ENCODE results near the gene FGFR3.

The FGFR3 gene

DNA sequence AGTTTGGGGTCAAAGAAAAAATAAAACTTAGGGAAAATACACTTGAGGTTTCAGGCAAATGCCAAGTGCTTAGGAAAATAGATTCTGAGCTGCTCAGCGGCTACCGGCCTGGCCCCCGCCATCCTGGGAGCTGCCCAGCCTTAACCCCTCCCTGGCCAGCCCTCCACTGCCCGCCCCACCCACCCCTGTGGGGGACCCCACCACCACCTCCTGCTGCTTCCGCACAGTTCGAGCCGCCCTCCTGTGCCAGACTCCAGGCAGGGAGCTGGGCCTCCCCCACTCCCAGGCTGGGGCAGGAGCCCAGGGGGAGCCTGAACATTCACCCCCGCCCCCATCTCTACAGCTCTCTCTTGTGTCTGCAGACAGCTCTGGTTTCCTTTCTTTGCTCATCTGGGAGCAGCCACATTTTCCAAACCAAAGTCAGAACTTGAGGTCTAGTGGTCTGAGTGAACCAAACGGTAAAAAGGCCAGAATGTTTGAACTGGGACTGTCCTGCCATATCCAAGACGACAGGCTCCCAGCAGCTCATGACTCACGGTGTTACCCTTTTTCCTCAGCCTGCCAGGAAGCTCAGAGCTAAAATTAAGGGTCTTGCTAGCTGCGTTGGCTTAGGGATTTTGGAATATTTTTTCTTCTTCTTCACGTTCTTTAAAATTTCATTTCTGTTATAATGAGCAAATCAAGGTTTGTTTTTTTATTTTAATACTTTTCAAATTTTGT lies 4.7 kb upstream of the FGFR3 start:
- no peak for DNase-seq (ENCODE audit: low read depth)

DNA sequence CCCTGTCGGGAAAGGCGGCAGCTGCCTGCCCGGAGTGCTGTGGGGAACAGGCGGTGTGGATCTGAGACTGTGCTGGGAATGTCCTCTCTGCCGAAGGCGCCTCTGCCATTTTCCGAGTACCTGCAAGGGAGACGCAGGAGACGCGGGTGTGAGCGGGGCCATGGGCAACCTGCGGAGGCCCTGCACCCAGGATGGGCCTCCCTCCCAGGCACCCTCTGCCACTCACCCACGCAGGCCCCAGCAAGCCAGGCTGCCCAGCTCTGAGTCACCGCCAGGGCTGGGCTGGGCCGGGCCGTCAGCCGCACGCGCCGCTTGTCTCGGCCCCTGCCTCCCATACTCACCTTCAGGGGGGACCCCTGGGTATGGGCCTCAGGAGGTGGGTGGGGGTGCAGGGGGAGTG lies 3.5 kb upstream of the FGFR3 start:
- DNase-seq (ENCODE audit: low read depth), result no peak

DNA sequence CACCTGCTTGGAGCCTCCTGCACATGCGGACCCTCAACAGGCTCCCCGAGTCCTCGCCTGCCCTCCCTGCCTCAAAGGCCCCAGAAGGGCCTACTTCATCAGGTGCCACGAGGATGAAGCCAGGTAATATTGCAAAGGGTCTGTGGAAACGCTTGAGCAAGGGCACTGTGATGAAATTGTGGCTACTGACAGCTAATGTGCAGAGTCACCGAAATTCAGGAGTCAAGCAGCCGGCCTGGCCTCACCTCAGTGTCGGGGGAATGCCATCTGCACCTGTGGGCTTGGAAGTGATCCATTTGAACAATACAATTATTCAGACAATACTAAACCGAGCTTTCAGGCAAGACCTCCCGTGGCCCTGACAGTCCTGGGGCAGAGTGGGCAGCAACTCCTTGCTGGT lies 3.1 kb upstream of the FGFR3 start:
- DNase-seq (ENCODE audit: low read depth), result no peak

DNA sequence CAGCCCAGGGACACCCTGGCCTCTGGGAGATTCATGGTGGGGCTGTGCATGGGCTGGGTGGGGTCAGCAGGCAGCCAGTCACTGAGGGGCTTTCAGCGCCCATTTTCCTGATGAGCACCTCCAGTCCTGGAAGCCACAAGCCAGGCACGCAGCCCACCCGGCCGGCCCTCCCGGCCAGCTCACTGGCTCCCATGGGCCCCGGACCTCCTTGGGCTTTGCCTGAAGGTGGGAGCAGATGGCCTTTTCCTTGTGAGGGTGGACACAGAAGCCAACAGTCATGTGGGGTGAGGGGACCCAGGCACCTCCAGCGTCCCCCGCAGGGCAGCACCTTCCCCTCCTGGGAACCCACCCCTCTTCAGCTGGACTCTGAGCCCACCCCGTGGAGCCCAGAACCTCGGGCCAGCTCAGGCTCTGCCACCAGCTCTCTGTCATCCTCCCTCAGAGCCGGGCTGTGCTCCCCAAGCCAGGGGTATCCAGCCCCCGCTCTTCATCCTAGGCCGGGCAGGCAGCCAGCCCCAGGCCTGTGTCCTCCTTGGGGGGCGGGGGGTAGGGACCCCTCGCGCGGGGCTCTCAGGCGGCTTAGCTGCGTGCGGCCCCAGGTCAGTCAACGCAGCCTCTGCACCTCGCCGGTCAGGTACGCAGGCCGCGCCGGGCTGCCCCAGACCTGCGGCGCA lies 798 bp upstream of the FGFR3 start:
- no peak for DNase-seq (ENCODE audit: low read depth)

DNA sequence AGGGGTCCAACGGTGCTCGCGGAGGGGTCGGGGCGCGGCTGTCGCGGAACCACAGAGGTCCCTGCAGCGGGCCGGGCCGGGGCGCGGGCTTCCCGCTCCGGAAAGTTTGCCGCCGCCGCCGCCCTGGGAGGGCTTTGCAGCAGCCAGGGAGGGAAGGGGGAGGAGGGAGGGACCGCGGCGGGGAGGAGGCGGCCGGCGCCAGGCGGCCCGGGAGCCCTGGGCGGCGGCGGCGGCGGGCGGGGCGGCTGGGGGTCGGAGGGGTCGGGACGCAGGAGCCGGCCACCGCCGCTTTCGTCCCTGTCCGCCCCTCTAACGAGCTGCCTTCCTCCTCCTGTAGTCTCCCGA lies 375 bp downstream of the FGFR3 start:
- DNase-seq (ENCODE audit: low read depth), result no peak

DNA sequence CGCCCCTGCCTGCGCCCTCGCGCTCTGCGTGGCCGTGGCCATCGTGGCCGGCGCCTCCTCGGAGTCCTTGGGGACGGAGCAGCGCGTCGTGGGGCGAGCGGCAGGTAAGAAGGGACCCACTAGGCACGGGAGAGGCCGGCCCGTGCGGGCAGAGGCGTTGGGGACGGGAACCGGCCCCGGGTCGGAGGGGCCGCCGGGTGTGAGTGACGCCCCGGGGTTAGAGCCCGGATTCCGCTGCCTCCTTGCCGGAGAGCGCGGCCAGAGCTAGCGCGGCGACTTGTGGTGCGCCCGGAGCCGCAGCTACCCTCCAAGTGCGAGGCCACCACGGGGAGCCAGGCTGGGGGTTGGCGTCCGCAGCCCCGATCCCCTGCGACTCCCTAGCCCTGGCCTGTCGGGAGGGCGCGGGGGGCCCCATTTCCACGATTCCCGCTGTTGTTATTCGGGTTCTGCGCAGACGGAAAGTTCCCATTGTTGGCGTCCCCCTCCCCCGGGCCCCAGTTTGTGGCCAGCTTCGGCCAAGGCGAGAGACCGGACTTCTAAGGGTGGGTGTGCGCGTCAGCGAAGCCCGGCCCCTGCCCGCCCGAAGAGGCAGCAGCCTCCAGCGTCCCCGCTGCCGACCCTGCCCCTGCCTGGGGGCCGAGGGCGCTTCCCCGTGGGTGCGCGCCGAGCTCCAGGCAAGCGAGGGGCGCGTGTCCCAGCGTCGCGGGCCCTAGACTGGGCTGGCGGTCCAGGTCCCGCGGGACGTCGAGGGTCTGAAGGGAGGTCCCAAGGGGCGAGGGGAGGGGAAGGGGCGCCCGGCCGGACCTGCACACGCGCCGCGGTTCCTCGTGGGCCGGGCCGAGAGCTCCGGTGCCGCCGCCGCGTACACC lies 1.1 kb downstream of the FGFR3 start:
- DNase-seq (ENCODE audit: low read depth), result no peak

DNA sequence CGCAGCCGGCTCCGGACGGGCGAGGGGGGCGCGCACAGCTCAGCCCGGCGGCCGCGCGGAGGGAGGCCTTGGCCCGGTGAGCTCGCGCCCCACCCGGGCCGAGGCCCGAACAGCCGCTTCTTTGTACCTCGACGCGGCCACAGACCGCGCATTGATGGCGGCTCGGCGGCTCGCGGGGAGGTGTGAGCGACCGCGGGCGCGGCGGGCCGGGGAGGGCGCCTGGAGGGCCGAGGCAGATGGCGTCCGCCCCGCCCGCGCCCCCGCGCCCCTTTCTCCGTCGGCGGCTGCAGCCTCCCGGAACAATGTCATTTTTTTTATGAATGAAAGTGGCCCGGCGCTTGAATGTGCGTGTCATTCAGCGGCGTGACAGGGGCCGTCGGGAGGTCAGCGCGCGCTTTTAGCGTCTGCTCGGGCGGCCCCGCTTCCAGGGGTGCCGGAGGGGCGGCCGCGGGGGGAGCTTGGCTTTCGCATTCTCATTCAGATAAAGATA lies 1.8 kb downstream of the FGFR3 start:
- DNase-seq (ENCODE audit: low read depth), result no peak

DNA sequence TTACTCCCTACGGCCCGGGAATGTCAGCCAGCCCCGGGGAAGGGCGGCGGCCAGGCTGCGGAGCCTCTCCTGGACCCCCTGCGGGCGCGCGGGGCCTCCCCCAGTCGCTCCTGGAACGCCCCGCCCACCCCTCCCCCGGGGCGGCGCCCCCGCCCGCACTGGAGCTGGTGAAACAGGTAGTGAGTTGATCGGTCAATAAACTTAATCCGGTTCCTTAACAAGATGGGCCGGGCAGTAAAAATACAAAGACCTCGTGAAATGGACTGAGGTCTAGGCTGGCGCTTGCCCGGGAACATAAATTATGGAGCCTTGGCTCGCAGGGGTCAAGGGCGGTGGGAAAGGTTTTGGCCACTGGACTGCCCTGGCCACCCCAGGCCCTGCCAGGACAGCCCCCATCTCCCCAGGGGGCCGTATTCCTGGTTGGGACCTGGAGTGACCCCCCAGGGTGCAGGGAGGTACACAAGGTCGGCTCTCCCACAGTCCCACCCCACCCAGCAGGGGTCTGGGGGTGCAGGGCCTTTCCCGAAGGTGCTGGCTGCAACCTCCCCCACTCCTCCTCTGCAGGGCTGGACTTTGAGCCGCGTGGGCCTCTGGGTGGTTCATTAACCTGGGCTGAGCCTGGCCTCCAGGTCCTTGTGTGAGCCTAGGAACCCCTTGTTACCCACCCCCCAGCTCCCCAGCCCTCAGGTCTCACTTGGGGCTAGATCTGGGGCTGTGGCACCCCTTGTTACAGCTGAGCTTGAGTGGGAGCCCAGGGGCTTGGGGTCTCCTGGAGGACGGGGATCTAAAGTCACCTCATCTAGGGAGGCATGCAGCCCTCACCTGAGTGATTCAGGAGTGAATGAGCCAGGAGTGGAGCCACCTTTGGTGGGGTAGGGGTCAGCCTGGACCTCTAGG lies 2.5 kb downstream of the FGFR3 start:
- DNase-seq (ENCODE audit: low read depth), result no peak

DNA sequence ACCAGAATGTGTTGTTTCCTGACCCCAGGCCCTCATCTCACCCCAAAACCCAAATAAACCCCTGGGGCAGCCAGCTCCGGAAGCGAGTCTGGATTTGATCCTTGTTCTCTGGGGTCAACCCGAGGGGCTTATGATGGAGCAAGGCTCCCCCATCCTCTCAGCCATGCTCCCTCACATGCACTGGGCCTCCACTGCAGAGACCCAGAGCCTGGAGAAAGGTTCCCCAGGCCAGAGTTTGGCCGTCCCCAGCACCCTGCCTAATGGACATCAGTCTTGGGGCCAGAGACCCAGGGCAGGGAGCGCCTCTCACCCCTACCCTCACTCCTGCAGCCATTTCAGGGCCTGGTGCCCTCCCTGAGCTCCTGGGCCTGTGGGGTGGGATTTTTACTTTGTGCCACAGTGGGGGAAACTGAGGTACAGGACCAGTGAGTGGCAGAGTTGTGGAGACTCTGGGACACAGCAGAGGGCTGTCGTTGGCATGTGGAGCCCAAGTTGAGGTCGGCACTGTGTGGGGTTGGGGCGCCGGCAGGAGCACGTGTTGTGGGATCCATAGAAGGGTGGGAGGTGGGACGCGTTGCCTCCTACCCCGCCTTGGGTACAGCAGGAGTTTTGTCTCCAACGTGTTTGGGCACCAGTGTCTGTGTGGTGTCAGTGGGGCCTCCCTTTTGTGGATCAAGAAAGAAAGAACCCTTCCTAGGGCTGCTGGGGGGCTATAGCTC lies 3.6 kb downstream of the FGFR3 start:
- DNase-seq (ENCODE audit: low read depth), result no peak

DNA sequence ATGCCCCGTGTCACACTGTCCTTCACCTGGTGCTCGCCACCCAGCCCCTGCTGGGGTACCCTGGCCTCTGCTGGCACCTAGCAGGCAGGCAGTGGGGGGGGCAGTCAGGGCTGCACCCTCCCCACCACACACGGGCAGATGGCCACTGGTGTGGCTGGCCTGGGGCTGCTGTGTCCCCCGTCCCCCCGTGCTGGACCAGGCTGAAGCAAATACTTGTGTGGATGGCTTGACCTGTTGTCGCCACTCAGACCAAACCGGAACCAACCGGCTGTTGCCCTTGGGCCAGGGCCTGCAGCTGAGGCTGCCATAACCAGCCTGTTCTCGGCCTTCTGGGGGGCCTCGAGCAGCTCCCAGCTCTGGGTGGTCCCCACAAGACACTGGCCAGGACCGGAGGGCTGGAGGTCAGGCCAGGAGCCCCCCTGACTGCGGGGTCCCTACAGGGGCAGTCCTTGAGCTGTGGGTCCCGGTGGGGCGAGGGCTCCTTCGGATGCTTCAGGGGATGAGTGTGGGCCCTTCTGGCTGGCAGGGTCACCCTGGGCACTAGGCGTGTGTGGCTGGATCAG lies 4.3 kb downstream of the FGFR3 start:
- DNase-seq (ENCODE audit: low read depth), result no peak

DNA sequence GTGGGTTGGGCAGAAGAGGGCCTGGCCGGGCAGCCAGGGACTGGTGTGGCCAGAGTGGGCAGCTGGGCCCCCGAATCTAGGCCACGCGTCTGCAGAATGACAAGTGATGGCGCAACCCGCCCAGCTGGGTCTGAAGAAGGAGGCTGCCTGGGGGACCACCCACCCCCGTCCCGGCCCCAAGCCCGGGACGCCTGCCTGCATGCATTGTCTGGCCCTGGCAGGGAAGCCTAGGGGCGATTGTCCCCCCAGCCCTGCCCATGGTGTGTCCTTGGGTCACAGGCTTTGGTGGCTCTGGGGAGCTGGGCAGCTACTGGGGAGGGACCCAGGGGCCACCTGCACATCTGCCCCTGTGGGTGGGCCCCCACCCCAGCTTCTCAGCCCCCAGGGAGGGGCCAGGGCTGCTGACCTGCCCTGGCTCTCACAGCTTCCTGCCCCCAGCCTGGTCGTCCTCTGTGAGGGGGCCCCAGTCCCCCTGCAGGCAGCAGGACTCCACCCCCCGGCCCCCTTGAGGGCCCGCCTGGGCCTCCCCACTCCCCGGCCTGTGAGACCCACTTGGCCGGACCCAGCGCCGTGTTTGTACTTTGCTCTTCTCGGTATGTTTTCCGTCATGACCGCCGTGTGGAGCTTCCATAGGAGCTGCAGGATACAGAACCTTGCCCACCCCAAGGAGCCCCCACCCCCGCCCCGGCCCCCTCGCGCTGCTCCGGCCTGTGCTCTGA lies 4.9 kb downstream of the FGFR3 start:
- DNase-seq (ENCODE audit: low read depth), result no peak

DNA sequence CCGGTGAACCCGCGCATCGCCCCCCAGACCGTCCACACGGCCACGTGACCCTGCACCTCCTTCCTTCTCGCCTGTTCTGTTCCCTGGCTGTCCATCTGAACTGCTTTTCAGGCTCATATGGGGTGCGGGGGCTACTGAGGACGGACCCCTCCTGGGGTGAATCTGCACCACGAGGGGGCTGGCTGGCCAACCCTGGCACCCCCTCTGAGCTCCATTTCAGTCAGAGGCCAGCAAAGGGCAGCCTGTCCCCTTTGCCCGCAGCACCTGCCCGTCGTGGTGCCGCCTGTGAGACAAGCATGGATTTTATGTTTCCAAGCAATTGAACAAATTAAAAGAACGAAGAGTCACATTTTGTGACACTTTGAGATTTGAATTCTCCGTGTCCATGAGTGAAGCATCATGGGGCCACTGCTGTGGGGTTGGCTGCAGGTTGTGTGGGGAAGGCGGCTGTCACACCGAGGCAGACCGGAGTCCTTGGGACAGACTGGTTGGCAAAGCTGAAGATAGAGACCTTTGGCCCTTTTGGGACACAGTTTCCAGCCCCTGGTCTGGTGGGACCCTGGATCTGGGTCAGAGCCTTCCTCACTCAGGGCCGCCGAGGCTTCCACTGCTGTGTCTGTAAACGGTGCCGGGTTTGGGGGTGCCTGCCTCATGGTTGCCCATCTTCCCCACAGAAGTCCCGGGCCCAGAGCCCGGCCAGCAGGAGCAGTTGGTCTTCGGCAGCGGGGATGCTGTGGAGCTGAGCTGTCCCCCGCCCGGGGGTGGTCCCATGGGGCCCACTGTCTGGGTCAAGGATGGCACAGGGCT lies 5.7 kb downstream of the FGFR3 start:
- no peak for DNase-seq (ENCODE audit: low read depth)

DNA sequence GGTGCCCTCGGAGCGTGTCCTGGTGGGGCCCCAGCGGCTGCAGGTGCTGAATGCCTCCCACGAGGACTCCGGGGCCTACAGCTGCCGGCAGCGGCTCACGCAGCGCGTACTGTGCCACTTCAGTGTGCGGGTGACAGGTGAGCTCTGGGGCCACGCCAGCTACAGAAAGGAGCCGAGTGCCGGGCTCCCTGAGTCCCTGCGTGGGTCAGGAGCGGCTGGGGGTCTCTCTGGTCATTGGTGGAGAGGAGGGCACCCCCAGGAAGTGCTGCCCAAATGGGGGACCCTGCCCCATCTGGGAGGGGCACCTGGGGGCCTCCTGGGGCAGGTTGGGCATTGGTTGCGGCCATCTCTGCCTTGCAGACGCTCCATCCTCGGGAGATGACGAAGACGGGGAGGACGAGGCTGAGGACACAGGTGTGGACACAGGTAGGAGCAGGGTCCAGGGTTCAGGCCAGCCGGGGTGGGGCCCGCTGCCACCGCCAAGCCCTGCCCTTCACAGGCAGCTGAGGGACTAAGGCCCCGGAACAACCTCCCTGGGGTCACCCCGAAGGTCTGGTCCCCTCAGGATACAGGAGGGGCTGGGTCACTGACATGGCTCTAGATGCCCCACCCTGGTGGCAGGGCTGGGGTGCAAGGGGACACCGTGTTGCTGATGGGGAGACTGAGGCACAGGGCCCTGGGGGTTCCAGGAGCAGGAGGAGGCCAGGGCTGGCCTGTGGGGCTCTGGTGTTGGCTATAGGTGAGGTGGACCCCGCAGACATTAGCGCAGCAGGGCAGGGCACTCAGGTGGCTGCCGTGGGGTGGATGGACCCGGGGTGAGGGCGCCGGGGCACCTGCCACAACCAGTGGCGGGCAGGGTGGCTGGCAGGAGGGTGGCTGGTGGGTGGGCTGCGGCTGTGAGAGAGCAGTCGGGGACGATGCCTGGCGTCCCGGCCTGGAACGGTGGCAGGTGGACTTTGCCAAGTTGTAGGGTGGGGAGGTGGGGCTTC lies 6.6 kb downstream of the FGFR3 start:
- no peak for DNase-seq (ENCODE audit: low read depth)

DNA sequence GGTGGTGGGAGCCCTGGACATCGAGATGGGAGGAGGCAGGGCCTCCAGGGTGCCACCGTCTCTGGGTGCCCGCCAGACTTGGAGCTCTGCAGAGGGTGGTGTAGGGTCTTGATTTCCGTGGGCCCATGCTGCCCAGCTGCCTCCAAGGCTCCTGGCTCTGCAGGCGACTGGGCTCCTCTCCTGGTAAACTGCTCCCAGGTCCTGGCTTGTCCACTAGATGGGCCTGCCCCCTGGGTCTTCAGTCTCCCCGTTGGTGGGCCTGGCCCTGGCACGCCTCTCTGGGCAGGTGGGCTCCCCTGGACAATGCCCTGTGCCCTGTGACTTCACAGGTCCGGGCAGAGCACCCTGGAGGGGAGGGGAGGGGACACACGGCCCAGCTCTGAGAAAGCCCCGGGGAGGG lies 7.7 kb downstream of the FGFR3 start:
- DNase-seq (ENCODE audit: low read depth), result no peak

DNA sequence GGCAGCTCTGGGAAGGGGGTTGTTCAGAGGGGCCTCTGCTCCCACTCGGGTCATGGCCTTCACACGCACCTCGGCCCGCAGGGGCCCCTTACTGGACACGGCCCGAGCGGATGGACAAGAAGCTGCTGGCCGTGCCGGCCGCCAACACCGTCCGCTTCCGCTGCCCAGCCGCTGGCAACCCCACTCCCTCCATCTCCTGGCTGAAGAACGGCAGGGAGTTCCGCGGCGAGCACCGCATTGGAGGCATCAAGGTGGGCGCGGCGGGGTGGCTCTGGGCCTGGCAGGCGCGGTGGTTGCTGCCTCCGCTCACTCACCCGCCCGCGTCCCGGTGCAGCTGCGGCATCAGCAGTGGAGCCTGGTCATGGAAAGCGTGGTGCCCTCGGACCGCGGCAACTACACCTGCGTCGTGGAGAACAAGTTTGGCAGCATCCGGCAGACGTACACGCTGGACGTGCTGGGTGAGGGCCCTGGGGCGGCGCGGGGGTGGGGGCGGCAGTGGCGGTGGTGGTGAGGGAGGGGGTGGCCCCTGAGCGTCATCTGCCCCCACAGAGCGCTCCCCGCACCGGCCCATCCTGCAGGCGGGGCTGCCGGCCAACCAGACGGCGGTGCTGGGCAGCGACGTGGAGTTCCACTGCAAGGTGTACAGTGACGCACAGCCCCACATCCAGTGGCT lies 8.3 kb downstream of the FGFR3 start:
- no peak for DNase-seq (ENCODE audit: low read depth)

DNA sequence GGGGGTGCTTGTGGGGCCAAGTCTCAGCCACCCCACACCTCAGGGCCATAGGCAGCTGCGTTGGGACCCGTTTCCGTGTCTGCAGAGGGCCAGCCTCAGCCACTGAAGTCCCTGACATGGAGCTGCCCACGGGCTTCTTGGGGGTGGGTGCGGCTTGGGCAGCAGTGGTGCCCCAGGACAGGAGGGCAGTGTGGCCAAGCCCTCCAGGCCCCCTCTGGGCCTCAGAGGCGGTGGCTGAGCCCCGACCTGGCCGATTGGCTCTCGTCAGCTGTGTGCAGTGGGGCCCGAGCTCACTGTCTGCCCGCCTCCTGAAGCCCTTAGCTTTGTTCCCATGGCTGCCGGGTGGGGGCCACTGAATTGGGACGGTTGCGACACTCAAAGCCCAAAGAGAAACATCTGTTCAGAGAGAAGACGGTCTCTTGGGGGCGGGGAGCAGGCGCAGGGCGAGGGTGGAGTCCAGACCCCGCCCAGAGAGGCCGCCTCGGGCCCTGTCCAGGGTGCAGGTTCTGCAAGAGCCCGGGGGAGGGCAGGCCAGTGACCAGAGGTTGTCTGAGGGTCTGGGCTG lies 9.1 kb downstream of the FGFR3 start:
- no peak for DNase-seq (ENCODE audit: low read depth)

Measured in stimulated activated CD8-positive, alpha-beta memory T cell treated with anti-CD3 and anti-CD28 coated beads, Interleukin-12 subunit alpha, Interleukin-12 subunit beta, amount 100 ng/mL, for 4 hours (primary cell).